Activated CD8-positive, alpha-beta memory T cell treated with anti-CD3 and anti-CD28 coated beads, Interleukin-2, amount 10 ng/mL, durations not matched to agents 7 days and 5 days (primary cell): ENCODE results near the gene CLSTN1. TPM values are rescaled to one million over a fixed set of nuclear protein-coding genes. Genes with fewer than 3 reads are reported as not detected.
"Not testable (repeated sequence)": the region's sequence is repeated elsewhere in the genome, so short reads cannot be mapped to it uniquely, and the experiment has no call there.

Experiments
- ATAC-seq: fragments of 150-1000 bp; cut with Tn5 transposase; one replicate; pipeline ENCODE4 v1.10.0; 2021; ENCODE audit warnings: moderate library complexity
- CTCF ChIA-PET: fragments of 350-600 bp; sonication (Branson Sonifier 250); formaldehyde crosslinking; loops from one replicate; lab custom pipeline; 2021; ENCODE audit warnings: antibody characterized with exemption; lab: Charles Lee
- DNase-seq: peaks from one replicate; pipeline ENCODE4 v3.0.0-alpha.2; 2020
- H3K27ac Mint-ChIP-seq: one replicate; pipeline ENCODE4 v1.8.0; 2021; ENCODE audit warnings: mild to moderate bottlenecking, mixed read lengths
- H3K27me3 Mint-ChIP-seq: one replicate; pipeline ENCODE4 v1.8.0; 2021; ENCODE audit warnings: mixed read lengths
- H3K36me3 Mint-ChIP-seq: one replicate; pipeline ENCODE4 v1.8.0; 2021; ENCODE audit warnings: mild to moderate bottlenecking, mixed read lengths
- H3K4me1 Mint-ChIP-seq: one replicate; pipeline ENCODE4 v1.8.0; 2021; ENCODE audit warnings: mixed read lengths
- H3K4me3 Mint-ChIP-seq: one replicate; pipeline ENCODE4 v1.8.0; 2021; ENCODE audit warnings: mild to moderate bottlenecking, moderate library complexity, mixed read lengths
- H3K9me3 Mint-ChIP-seq: one replicate; pipeline ENCODE4 v1.8.0; 2022; ENCODE audit warnings: low read depth, mixed read lengths
- total RNA-seq, 2 experiments: library from RNA; stranded (reverse); gene quantifications; one replicate each; pipeline ENCODE4 v1.2.3, GENCODE V29; 2021

CLSTN1 gene
- total RNA-seq, 2 experiments from 2014 or later = 81.5 to 99.3 TPM

DNA sequence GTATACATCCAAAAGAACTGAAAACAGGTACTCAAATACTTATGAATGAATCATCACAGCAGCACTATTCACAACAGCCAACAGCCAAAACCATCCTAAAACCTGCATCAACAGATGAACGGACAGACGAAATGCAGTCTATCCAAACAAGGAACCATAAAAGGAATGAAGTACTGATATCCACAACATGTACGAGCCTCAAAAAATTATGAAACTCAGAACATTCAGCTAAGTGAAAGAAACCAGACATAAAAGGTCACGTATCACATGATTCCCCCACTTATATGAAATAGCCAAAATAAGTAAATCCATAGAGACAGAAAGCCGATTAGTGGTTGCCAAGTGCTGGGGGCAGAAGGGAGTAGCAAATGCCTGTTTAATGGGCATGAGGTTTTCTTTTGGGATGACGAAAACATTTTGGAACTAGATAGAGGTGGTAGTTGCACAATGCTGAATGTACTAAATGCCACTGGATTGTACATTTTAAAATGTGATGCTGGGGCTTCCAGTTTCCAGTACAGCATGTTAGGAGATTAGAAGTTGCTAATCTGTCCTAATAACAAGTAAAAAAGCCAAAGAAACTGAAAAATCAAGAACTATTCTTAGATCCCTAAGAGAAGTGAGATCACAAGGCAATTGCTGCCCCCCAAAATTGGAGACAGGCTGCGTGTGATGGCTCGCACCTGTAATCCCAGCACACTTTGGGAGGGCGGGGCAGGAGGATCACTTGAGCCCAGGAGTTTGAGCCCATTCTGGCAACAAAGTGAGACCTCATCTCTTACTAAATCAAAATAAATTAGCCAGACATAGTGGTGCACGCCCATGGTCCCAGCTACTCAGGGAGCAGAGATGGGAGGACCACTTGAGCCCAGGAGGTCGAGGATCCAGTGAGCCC is 25.3 kb downstream of the CLSTN1 start:
- Mint-ChIP-seq H3K4me3 (no peak overlapping the region), H3K36me3 (peaks cover 19% of the 10 kb centered on the region), H3K27ac (peak overlapping the region; percentile 97), H3K27me3 (no peaks in the 10 kb centered on the region), H3K9me3 (no peaks in the 10 kb centered on the region), H3K4me1 (peaks cover 51% of the 10 kb centered on the region)
- DNase-seq (no peak), ATAC-seq (no peak)
- CTCF ChIA-PET = interaction anchor here (0.8 to 5.4 kb wide), 4 partner anchors 10 to 76 kb away, joined by 3 to 48 read pairs (median 4); no protein-coding TSS in a partner anchor

DNA sequence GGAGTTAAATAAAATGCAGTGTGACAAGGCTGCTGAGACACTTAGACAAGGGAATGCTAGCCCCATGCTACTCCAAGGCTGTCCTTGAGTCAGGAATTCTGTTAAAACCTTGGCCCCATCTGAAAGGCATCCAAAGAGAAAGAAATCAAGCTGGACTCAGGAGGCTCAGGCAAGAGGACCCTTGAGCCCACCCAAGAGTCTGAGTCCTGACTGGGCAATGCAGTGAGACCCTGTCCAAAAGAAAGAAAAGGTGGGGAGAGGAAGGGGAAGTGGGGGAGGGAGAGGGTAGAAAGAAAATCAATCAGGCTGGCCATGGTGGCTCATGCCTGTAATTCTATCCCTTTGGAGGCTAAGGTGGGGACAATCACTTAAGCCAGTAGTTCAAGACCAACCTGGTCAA is 26.7 kb downstream of the CLSTN1 start:
- no peaks in the 10 kb centered on the region for H3K27me3 Mint-ChIP-seq
- H3K4me1 Mint-ChIP-seq = peaks cover 43% of the 10 kb centered on the region
- no peaks in the 10 kb centered on the region for H3K9me3 Mint-ChIP-seq
- peaks cover 19% of the 10 kb centered on the region for H3K36me3 Mint-ChIP-seq
- CTCF ChIA-PET = interaction anchor here (0.6 to 5.4 kb wide), 3 partner anchors 11 to 94 kb away, joined by 3 to 48 read pairs (median 4); no protein-coding TSS in a partner anchor
- no peak overlapping the region for H3K27ac Mint-ChIP-seq
- DNase-seq (no peak), ATAC-seq (no peak)
- H3K4me3 Mint-ChIP-seq = no peak overlapping the region

DNA sequence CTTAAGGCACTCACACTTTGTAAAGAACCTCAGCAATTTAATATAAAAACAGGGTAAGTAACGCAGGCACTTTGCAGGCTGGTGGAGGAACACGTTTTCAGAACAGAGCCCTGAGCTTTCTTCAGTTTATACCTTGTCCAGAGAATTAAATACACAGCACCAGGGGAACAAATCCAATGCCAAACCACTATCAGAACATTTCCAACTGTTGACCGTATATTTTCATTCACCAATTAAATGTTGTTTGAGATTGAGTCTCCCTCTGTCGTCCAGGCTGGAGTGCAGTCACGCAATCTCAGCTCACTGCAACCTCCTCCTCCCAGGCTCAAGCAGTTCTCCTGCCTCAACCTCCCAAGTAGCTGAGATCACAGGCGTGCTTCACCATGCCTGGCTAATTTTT is 29.7 kb downstream of the CLSTN1 start:
- CTCF ChIA-PET = no interaction called here
- Mint-ChIP-seq H3K27me3 (no peaks in the 10 kb centered on the region), H3K27ac (no peak overlapping the region), H3K4me3 (no peak overlapping the region), H3K9me3 (peaks cover 3% of the 10 kb centered on the region), H3K4me1 (peaks cover 34% of the 10 kb centered on the region), H3K36me3 (peaks cover 19% of the 10 kb centered on the region)
- ATAC-seq = no peak
- DNase-seq = no peak

DNA sequence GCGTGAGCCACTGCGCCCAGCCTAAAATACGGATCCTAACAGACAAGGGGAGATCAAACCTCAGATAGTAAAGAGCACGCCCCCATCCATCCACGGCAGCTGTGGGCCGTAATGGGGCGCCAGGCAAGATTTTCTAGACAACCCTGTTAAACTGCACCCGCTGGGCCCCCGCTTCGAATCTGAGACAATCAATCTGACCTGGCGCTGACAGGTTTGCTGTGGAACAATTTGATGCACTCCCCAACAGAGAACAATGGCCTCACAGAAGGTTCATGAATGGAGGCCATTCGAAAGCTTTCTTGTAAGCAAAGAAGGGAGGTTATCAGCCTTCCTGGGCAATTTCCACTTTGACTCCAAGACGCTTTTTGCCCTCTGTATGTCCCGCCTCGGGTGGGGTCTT is 30.5 kb downstream of the CLSTN1 start:
- CTCF ChIA-PET = interaction anchor here (1.6 kb wide), 1 partner anchor 9 kb away, joined by 8 read pairs; no protein-coding TSS in a partner anchor
- peaks cover 30% of the 10 kb centered on the region for H3K4me1 Mint-ChIP-seq
- DNase-seq = no peak
- no peak for ATAC-seq
- H3K4me3 Mint-ChIP-seq = no peak overlapping the region
- H3K36me3 Mint-ChIP-seq = peaks cover 19% of the 10 kb centered on the region
- H3K27ac Mint-ChIP-seq = no peak overlapping the region
- H3K27me3 Mint-ChIP-seq = no peaks in the 10 kb centered on the region
- peaks cover 3% of the 10 kb centered on the region for H3K9me3 Mint-ChIP-seq

DNA sequence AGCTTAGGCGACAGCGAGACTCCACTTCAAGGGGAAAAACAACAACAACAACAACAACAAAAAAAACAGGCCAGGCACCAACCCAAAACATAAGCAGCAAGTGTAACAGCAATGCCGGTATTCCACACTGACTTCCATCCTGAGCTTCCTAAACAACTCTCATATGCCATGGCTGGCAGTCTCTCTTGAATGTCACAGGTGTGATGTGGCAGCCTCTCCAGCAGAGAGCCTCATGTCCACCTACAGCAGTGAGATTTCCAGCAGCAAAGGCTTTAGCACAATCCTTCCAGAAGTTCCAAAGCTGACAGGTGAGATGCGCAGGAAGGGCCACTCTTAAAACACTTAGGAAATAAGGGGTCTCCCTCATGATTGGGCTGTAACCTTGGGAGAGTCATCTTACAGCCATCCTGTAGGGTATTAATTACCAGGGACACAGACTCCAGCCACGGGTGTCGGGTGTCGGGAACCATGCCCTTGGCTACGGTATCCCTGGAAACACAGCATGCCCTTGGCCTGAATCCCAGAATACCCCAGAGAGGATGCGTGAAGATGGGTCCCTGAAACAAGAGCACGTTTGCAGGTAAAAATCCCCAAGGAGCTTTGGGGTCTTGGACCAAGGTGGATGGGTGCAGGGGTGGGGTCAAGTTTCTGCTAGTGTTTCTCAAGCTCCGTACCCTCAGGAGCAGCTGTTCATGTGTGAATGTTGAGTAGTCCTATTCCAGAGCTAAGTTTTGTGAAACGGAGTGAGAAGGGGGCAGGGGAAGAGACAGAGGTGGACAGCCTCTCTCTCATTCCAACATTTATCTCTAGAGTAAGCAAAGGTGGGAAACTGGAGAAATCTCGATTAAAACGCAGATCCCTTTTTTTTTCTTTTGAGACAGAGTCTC is 31.4 kb downstream of the CLSTN1 start:
- H3K9me3 Mint-ChIP-seq = peaks cover 3% of the 10 kb centered on the region
- peaks cover 19% of the 10 kb centered on the region for H3K36me3 Mint-ChIP-seq
- H3K4me3 Mint-ChIP-seq = no peak overlapping the region
- ATAC-seq (no peak), DNase-seq (no peak)
- CTCF ChIA-PET = interaction anchor here (1.6 kb wide), 1 partner anchor 8 kb away, joined by 8 read pairs; no protein-coding TSS in a partner anchor
- no peaks in the 10 kb centered on the region for H3K27me3 Mint-ChIP-seq
- H3K4me1 Mint-ChIP-seq = peaks cover 33% of the 10 kb centered on the region
- H3K27ac Mint-ChIP-seq = no peak overlapping the region

DNA sequence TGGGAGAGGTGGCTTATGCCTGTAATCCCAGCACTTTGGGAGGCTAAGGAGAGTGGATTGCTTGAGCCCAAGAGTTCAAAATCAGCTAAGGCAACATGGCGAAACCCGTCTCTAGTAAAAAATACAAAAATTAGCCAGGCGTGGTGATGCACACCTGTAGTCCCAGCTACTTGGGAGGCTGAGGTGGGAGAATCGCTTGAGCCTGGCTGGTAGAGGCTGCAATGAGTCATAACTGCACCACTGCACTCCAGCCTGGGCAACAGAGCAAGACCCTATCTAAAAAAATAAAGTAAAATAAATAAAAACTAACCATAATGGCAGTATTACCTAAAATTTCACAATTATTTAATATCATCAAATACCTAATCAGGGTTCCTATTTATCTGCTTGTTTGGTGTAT is 34.1 kb downstream of the CLSTN1 start:
- Mint-ChIP-seq H3K36me3 (peaks cover 15% of the 10 kb centered on the region), H3K4me1 (peaks cover 38% of the 10 kb centered on the region)
- not testable (repeated sequence) for DNase-seq, H3K4me3 Mint-ChIP-seq, ATAC-seq, H3K9me3 Mint-ChIP-seq, H3K27me3 Mint-ChIP-seq, H3K27ac Mint-ChIP-seq
- CTCF ChIA-PET = interaction anchor here (0.8 to 11.6 kb wide), 2 partner anchors 10 to 75 kb away, joined by 5 to 229 read pairs; no protein-coding TSS in a partner anchor

DNA sequence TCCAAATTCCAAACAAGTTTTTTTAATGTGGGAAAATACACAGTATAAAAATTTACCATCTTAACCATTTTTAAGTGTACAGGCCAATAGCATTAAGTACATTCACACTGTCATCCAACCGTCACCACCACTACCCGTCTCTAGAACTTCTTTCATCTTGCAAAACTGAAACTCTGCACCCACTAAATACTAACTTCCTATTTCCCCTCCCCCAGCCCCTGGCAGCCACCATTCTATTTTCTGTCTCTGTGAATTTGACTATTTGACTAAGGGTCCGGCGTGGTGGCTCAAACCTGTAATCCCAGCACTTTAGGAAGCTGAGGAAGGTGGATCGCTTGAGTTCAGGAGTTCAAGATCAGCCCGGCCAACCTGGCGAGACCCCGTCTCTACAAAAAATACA is 36.1 kb downstream of the CLSTN1 start:
- DNase-seq = peak; percentile 80
- Mint-ChIP-seq H3K4me3 (peak overlapping the region; percentile 79), H3K4me1 (peaks cover 42% of the 10 kb centered on the region), H3K36me3 (peaks cover 15% of the 10 kb centered on the region), H3K27ac (peak overlapping the region; percentile 96), H3K9me3 (peaks cover 3% of the 10 kb centered on the region), H3K27me3 (no peaks in the 10 kb centered on the region)
- CTCF ChIA-PET = interaction anchor here (0.9 to 11.6 kb wide), 6 partner anchors 11 to 160 kb away, joined by 3 to 229 read pairs (median 16); no protein-coding TSS in a partner anchor
- peak; percentile 95 for ATAC-seq

DNA sequence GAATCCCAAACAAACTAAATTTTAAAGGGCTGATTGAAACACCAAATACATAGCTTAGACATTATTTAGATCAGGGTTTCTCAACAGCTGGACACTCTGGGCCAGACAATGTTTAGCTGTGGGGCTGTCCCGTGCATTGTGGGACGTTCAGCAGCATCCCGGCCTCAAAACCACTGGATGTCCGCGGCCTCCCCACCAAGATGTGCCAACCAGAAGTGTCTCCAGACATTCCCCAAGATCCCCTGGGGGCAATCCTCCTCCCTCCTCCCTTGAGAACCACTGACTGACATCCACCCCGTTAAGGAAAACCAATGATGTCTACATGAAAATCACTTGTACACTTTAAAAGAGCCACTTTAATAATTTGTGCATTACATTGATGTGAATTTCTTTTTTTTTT is 38.4 kb downstream of the CLSTN1 start:
- Mint-ChIP-seq H3K27me3 (no peaks in the 10 kb centered on the region), H3K9me3 (peaks cover 3% of the 10 kb centered on the region), H3K4me1 (peaks cover 49% of the 10 kb centered on the region), H3K36me3 (peaks cover 15% of the 10 kb centered on the region), H3K4me3 (no peak overlapping the region), H3K27ac (no peak overlapping the region)
- DNase-seq (no peak), ATAC-seq (no peak)
- CTCF ChIA-PET = interaction anchor here (0.6 to 11.6 kb wide), 26 partner anchors 9 to 367 kb away, joined by 3 to 229 read pairs (median 4); partner anchors contain the start of genes LZIC and NMNAT1

DNA sequence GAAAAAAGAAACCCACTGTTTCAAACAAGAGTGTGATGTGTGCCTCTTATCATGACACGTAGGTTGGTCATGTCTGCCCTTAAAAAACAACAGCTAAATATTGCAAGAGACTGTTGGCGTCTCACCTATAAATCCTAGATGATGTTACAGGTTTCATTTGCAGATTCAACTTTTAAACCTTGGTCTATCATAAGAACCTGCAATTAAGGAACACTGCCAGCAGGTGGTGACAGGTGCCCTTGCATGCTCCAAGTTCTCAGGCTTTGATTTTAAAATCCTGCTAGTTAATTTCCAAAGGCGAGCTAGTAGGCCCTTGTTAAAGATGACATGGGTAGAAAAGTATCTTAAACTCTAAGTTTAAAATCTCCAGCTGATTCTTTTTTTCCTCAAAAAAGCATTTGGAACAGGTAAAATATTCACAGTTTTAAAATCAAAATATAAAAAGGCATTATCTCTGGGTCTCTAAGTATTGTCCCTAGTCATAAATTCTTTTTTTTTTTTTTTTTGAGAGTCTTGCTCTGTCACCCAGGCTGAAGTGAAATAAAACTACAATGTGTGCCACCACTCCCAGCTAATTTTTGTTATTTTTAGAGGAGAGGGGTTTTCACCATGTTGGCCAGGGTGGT is 39.1 kb downstream of the CLSTN1 start:
- CTCF ChIA-PET = interaction anchor here (0.6 to 11.6 kb wide), 50 partner anchors 8 to 1132 kb away, joined by 3 to 229 read pairs (median 4); partner anchors contain the start of genes LZIC and NMNAT1
- peaks cover 47% of the 10 kb centered on the region for H3K4me1 Mint-ChIP-seq

DNA sequence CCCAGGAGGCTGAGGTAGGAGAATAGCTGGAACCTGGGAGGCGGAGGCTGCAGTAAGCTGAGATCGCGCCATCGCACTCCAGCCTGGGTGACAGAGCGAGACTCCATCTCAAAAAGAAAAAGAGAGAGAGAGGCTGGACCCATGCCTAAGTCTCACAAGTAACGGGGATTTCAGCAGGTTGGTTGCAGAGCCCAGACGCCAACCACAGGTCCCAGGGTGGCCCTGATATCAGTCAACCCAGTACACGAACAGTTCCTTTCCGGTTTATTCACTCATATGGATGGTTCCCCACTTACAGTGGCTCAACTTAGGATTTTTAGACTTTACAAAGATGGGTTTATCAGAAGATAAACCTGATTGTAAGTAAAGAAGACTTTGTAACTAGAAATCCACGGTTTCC is 40.9 kb downstream of the CLSTN1 start:
- no peak for DNase-seq
- H3K9me3 Mint-ChIP-seq = no peaks in the 10 kb centered on the region
- no peak for ATAC-seq
- H3K4me3 Mint-ChIP-seq = no peak overlapping the region
- H3K36me3 Mint-ChIP-seq = peaks cover 3% of the 10 kb centered on the region
- no peak overlapping the region for H3K27ac Mint-ChIP-seq
- H3K27me3 Mint-ChIP-seq = no peaks in the 10 kb centered on the region
- H3K4me1 Mint-ChIP-seq = peaks cover 37% of the 10 kb centered on the region
- CTCF ChIA-PET = interaction anchor here (1.2 to 11.6 kb wide), 2 partner anchors 82 to 99 kb away, joined by 3 to 229 read pairs; no protein-coding TSS in a partner anchor

More for the DNA sequence above, 39.1 kb downstream of the CLSTN1 start:
- Mint-ChIP-seq H3K27me3 (no peaks in the 10 kb centered on the region), H3K4me3 (no peak overlapping the region), H3K9me3 (peaks cover 3% of the 10 kb centered on the region), H3K36me3 (peaks cover 10% of the 10 kb centered on the region), H3K27ac (peak overlapping the region; percentile 54)
- ATAC-seq (peak; percentile 27), DNase-seq (peak; percentile 81)

DNA sequence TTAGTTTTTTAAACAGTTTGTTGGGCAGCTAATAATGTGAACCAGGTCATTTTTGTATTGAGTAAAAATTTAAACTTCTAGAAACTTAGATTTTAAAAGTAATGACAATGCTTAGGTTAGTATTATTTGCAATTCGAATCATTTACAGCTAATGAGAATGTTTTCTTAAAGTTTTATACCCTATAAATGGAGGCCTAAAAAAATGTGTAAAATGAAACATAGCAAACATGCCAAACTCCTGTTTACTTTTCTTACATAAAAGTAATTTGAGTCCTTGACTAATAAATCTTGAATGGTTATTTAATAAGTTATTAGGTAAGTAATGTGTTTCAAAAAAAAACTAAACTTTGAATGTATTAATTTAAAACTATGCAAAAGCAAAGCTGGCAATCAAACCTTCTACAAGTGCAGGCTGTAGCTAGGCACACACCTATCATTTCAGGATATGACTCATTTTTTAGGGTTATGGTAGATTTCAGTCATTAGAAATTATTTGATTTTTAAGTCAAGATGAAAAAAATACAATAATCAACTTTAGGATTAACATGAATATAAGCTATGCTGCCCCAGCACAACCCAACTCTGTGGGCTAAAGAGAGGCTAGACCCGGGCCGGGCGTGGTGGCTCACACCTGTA is 41.5 kb downstream of the CLSTN1 start:
- H3K36me3 Mint-ChIP-seq = no peaks in the 10 kb centered on the region
- H3K9me3 Mint-ChIP-seq = no peaks in the 10 kb centered on the region
- H3K27ac Mint-ChIP-seq = no peak overlapping the region
- ATAC-seq (no peak), DNase-seq (no peak)
- CTCF ChIA-PET = interaction anchor here (1.0 to 11.6 kb wide), 6 partner anchors 18 to 166 kb away, joined by 3 to 229 read pairs (median 3); no protein-coding TSS in a partner anchor
- peaks cover 33% of the 10 kb centered on the region for H3K4me1 Mint-ChIP-seq
- no peak overlapping the region for H3K4me3 Mint-ChIP-seq
- no peaks in the 10 kb centered on the region for H3K27me3 Mint-ChIP-seq

DNA sequence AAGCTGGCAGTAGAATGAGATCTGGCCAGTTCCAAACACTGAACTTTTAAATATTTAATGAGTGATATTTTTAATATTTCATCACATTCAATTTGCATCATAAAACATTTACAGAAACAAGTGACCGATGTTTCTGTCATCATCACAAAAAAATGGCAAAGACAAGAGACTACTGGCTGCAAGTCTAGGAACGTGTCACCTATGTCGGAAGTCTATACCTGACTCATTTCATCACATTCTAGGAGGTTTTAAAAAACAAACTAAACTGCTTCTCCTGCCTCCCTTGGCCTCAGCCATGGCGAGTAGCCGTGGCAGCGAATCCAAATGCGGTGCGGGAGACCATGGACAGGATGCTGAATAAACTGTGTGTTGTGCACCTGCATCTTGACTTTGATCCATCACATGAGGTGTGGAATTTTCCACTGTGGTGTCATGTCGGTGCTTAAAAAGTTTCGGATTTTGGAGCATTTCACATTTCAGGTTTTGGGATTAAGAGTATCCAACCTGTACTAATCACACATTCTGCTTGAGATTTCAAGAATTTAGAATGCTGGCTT is 43.1 kb downstream of the CLSTN1 start:
- no peaks in the 10 kb centered on the region for H3K36me3 Mint-ChIP-seq
- H3K4me1 Mint-ChIP-seq = peaks cover 27% of the 10 kb centered on the region
- no peaks in the 10 kb centered on the region for H3K9me3 Mint-ChIP-seq
- CTCF ChIA-PET = interaction anchor here (11.6 kb wide), 1 partner anchor 84 kb away, joined by 229 read pairs; no protein-coding TSS in a partner anchor
- H3K4me3 Mint-ChIP-seq = no peak overlapping the region
- H3K27ac Mint-ChIP-seq = no peak overlapping the region
- no peaks in the 10 kb centered on the region for H3K27me3 Mint-ChIP-seq
- ATAC-seq = no peak
- peak; percentile 44 for DNase-seq
